HEK293 (cell line): ENCODE results near the gene OR10AD1.

Experiments
- BCL11A ChIP-seq: fragments of 450-650 bp; formaldehyde crosslinking; IDR thresholded peaks from 2 replicates; pipeline ENCODE4 v1.5.1; 2016; ENCODE audit warnings: low read depth, missing biosample characterization, missing genetic modification characterization
- YY1 ChIP-seq: fragments of 450-650 bp; formaldehyde crosslinking; IDR thresholded peaks from 2 replicates; pipeline ENCODE4 v1.5.1; 2018; ENCODE audit warnings: missing biosample characterization, missing genetic modification characterization
- ZNF121 ChIP-seq: fragments of 450-650 bp; formaldehyde crosslinking; IDR thresholded peaks from 2 replicates; pipeline ENCODE4 v1.5.1; 2016; ENCODE audit warnings: missing biosample characterization, missing genetic modification characterization
- ZNF223 ChIP-seq: fragments of 450-650 bp; formaldehyde crosslinking; IDR thresholded peaks from 2 replicates; pipeline ENCODE4 v1.5.1; 2016; ENCODE audit warnings: missing biosample characterization, missing genetic modification characterization
- ZNF274 ChIP-seq, 2 experiments: fragments of 200-500 bp in 1 of 2; fragments of 450-650 bp in 1 of 2; sonication (Bioruptor generic) in 1 of 2; formaldehyde crosslinking in 1 of 2; IDR thresholded peaks; 2 replicates each; pipeline versions ENCODE4 v1.5.1 to v1.6.1; 2014 to 2016; ENCODE audit warnings: borderline replicate concordance in 1 of 2, inconsistent platforms in 1 of 2, low read length in 1 of 2, missing biosample characterization in 1 of 2, missing genetic modification characterization in 1 of 2
- ZNF629 ChIP-seq: fragments of 450-650 bp; formaldehyde crosslinking; IDR thresholded peaks from 2 replicates; pipeline ENCODE4 v1.5.1; 2017; ENCODE audit warnings: missing biosample characterization, missing genetic modification characterization
- TF ChIP-seq, protein P1 (sequence below): sonication (generic); formaldehyde crosslinking; IDR thresholded peaks from 2 replicates; pipeline ENCODE4 v1.8.1; 2022; ENCODE audit warnings: mild to moderate bottlenecking, moderate library complexity, missing genetic modification reagents
- TF ChIP-seq, protein P2 (sequence below): fragments of 450-650 bp; formaldehyde crosslinking; IDR thresholded peaks from 2 replicates; pipeline ENCODE4 v1.5.1; 2016; ENCODE audit warnings: missing biosample characterization, missing genetic modification characterization, low read depth
- TF ChIP-seq, protein P3 (sequence below): fragments of 450-650 bp; formaldehyde crosslinking; IDR thresholded peaks from 2 replicates; pipeline ENCODE4 v1.5.1; 2016; ENCODE audit warnings: missing biosample characterization, missing genetic modification characterization

DNA sequence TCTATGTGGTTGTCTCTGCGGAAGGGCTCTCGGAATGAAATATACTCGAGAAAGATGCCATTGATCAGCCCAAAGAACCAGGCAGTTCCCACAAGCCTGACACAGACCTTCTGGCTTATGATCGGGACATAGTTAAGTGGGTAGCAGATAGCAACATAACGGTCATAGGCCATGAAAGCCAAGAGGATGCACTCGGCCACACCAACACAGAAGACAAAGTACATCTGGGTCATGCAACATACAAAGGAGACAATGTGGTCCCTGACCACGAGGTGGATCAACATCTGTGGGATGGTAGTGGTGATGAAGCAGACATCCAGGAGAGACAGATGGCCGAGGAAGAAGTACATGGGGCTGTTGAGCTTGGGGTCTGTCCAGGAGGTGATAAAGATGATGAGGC lies 326 bp downstream of the OR10AD1 start:
- TF ChIP-seq, protein P1, sequence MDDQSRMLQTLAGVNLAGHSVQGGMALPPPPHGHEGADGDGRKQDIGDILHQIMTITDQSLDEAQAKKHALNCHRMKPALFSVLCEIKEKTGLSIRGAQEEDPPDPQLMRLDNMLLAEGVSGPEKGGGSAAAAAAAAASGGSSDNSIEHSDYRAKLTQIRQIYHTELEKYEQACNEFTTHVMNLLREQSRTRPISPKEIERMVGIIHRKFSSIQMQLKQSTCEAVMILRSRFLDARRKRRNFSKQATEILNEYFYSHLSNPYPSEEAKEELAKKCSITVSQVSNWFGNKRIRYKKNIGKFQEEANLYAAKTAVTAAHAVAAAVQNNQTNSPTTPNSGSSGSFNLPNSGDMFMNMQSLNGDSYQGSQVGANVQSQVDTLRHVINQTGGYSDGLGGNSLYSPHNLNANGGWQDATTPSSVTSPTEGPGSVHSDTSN (CRISPR knock-in tag), result no peak
- TF ChIP-seq ZNF121 (tag by site-specific recombination) (no peak), ZNF223 (tag by site-specific recombination) (no peak), BCL11A (tag by site-specific recombination) (no peak), YY1 (tag by site-specific recombination) (no peak), ZNF274 (IDR thresholded peaks at IDR 0.05; ENCODE audit: low read length) (no peak), ZNF274 (tag by site-specific recombination; IDR thresholded peaks at IDR 0.05; ENCODE audit: borderline replicate concordance) (no peak), ZNF629 (tag by site-specific recombination) (no peak)
- TF ChIP-seq, protein P2, sequence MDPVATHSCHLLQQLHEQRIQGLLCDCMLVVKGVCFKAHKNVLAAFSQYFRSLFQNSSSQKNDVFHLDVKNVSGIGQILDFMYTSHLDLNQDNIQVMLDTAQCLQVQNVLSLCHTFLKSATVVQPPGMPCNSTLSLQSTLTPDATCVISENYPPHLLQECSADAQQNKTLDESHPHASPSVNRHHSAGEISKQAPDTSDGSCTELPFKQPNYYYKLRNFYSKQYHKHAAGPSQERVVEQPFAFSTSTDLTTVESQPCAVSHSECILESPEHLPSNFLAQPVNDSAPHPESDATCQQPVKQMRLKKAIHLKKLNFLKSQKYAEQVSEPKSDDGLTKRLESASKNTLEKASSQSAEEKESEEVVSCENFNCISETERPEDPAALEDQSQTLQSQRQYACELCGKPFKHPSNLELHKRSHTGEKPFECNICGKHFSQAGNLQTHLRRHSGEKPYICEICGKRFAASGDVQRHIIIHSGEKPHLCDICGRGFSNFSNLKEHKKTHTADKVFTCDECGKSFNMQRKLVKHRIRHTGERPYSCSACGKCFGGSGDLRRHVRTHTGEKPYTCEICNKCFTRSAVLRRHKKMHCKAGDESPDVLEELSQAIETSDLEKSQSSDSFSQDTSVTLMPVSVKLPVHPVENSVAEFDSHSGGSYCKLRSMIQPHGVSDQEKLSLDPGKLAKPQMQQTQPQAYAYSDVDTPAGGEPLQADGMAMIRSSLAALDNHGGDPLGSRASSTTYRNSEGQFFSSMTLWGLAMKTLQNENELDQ, result no peak
- TF ChIP-seq, protein P3, sequence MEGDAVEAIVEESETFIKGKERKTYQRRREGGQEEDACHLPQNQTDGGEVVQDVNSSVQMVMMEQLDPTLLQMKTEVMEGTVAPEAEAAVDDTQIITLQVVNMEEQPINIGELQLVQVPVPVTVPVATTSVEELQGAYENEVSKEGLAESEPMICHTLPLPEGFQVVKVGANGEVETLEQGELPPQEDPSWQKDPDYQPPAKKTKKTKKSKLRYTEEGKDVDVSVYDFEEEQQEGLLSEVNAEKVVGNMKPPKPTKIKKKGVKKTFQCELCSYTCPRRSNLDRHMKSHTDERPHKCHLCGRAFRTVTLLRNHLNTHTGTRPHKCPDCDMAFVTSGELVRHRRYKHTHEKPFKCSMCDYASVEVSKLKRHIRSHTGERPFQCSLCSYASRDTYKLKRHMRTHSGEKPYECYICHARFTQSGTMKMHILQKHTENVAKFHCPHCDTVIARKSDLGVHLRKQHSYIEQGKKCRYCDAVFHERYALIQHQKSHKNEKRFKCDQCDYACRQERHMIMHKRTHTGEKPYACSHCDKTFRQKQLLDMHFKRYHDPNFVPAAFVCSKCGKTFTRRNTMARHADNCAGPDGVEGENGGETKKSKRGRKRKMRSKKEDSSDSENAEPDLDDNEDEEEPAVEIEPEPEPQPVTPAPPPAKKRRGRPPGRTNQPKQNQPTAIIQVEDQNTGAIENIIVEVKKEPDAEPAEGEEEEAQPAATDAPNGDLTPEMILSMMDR, result no peak
